Mononuclear cell (primary cell): Measurements from ENCODE around the gene PSMD12. TPM values are rescaled to one million over a fixed set of nuclear protein-coding genes. Genes with fewer than 3 reads are reported as not detected.
"Not testable (repeated sequence)": the region's sequence is repeated elsewhere in the genome, so short reads cannot be mapped to it uniquely, and the experiment has no call there.

Experiments
- H3K27me3 ChIP-seq: 2 replicates; pipeline ENCODE4 v1.6.0; 2011; ENCODE audit warnings: low read length, control low read depth; ENCODE audit not compliant: insufficient read depth
- H3K4me1 ChIP-seq: 2 replicates; pipeline ENCODE4 v1.5.1; 2011; ENCODE audit warnings: mild to moderate bottlenecking, low read length, control low read depth; ENCODE audit not compliant: insufficient read depth
- H3K4me3 ChIP-seq: 2 replicates; pipeline ENCODE4 v1.5.1; 2011; ENCODE audit warnings: mild to moderate bottlenecking, low read length, moderate library complexity
- H3K9me3 ChIP-seq: 2 replicates; pipeline ENCODE4 v1.5.1; 2011; ENCODE audit warnings: low read depth, mild to moderate bottlenecking, control low read depth, low read length
- total RNA-seq: library from RNA; depleted of rRNA; stranded (reverse); fragments of >200 nt; gene quantifications from one replicate; pipeline ENCODE4 v1.2.3, GENCODE V29; 2012

The PSMD12 gene
- 40.3 TPM for total RNA-seq

DNA sequence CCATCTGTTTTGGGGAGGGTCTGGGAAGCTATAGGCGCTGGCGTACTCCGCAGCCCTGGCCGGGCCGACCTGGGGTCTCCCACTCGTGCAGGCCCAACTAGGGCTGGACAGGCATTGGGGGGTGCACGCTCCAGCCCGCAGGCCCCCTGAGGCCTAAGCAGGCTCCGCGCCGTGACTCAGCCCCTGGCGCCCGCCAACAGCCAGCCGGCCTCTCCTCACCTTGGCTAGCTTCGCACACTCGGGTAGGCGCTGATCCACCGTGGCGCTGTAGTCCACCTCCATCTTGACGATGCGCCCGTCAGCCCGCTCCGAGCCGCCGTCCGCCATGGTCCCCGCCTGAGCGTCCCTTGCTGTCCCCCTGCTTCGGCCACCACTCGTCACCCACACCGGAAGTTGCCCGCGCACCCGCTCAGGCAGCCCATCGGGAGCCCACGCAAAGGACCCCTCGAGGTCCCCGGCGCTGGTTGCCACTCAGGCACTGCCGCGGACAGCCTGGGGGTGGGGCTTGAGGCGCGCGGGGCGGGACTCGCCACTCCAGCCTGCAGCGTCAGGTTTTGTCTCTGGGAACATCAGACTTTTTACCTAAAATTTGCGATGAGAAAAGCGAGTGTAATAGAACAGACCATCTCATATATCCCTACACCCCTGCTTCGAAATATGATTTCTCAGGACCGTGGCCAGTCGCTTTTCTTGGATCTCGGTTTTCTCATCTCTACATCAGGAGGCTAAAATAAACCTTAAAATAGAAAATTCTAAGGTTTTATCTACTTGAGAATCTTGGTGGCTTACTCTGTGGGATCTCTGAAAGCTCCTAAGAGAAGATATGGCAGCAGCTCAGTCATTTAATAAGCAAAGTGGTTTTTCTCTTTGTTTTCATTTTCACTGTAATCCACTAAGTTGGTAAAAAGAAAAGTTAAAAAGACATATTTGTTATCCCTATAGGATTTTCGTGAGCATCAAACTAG lies at the start of gene PSMD12:
Gene PSMD12 (minus strand): TSS at position 385 of the 965 bp plus-strand sequence. CDS start 58 bp downstream, at position 327.
- peaks cover 35% of the 10 kb centered on the region for H3K4me1 ChIP-seq
- no peaks in the 10 kb centered on the region for H3K27me3 ChIP-seq
- H3K9me3 ChIP-seq, result no peaks in the 10 kb centered on the region
- H3K4me3 ChIP-seq, result peak within 1 kb of the TSS; percentile 98

DNA sequence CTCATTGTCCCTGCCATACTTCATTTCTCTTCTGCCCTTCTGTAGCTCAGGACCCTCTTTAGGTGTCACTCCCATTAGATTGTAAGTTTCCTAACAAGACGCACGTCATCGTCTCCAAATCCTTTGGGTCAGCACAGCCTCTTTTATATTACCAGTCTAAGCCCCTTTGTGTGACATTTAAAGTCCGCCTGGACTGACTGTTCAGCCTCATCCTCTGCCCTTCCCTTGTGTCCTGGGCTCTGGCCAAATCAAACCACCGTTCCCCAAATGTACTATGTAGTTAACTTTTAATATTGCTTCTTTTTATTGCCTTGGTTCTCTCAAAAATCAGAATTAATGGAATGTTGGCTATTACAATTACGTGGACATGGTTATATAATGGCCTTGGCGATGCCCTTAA lies 48.9 kb upstream of the PSMD12 start:
- Histone ChIP-seq H3K27me3 (no peaks in the 10 kb centered on the region), H3K9me3 (no peaks in the 10 kb centered on the region), H3K4me1 (peaks cover 47% of the 10 kb centered on the region), H3K4me3 (no peak overlapping the region)

DNA sequence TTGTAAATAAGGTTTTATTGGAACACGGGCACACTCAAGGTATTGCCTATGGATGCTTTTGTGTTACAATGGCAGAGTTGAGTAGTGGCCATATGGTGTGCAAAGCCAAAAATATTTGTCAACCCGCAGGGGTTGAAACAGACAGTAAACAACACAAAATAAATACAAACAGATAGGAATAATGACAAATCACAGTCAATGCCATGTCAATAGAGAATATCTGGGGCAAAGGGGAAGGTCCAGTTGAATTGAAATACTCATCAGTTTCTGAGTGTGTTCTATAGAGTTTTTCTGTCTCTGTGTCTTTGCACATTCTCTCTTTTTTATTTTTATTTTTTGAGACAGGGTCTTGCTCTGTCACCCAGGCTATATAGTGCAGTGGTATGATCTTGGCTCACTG lies 48.2 kb upstream of the PSMD12 start:
- peaks cover 40% of the 10 kb centered on the region for H3K4me1 ChIP-seq
- H3K27me3 ChIP-seq, result no peaks in the 10 kb centered on the region
- H3K9me3 ChIP-seq, result no peaks in the 10 kb centered on the region
- no peak overlapping the region for H3K4me3 ChIP-seq

GRCh38 chr17:67414130-67414529 lies 47.8 kb upstream of the PSMD12 start:
- Histone ChIP-seq H3K9me3 (no peaks in the 10 kb centered on the region), H3K4me3 (no peak overlapping the region), H3K27me3 (no peaks in the 10 kb centered on the region), H3K4me1 (peaks cover 35% of the 10 kb centered on the region)

GRCh38 chr17:67413388-67413787 lies 47.0 kb upstream of the PSMD12 start:
- H3K4me3 ChIP-seq, result no peak overlapping the region
- peaks cover 30% of the 10 kb centered on the region for H3K4me1 ChIP-seq
- no peaks in the 10 kb centered on the region for H3K9me3 ChIP-seq
- H3K27me3 ChIP-seq, result no peaks in the 10 kb centered on the region

DNA sequence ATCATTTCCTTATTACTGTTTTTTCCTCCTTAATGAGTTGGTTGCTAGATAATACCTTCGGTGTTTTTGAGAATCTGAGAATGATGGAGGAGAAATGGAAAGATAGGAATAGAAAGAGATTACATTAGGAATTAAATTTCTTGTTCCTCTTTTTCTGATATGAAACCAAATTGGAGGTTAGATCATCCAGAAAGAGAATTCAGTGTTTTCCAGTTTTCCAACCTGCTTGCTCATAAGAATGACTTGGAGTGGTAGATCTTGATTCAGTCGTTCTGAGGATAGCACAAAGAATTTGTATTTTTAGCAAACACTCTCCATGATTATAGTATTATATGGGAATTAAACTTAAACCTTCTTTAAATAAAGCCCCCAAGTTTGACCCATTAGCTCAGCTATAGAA lies 46.6 kb upstream of the PSMD12 start:
- H3K4me1 ChIP-seq, result peaks cover 33% of the 10 kb centered on the region
- no peaks in the 10 kb centered on the region for H3K27me3 ChIP-seq

DNA sequence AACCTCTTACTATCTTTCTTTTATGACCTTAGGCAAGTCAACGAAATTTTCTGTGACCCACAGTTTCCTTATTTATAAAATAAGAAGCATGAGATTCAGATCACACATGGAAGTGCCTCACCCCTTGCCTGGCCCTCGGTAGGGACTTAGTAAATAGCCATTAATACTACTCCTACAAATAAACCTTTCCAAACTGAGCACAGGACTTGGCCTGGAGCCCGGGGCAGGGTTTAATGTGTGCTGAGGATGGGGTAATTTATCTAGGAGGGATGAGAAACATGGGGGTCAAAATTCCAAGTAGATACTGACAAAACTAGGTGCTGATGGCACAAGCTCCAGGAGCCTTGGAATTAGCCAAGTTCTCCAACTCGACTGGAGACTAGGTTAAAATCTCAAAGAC lies 45.7 kb upstream of the PSMD12 start:
- Histone ChIP-seq H3K4me3 (no peak overlapping the region), H3K9me3 (no peaks in the 10 kb centered on the region), H3K4me1 (peaks cover 33% of the 10 kb centered on the region), H3K27me3 (no peaks in the 10 kb centered on the region)

More for the DNA sequence above, 46.6 kb upstream of the PSMD12 start:
- no peaks in the 10 kb centered on the region for H3K9me3 ChIP-seq
- H3K4me3 ChIP-seq, result no peak overlapping the region

GRCh38 chr17:67411397-67411796 lies 45.0 kb upstream of the PSMD12 start:
- Histone ChIP-seq H3K4me3 (no peak overlapping the region), H3K9me3 (no peaks in the 10 kb centered on the region), H3K4me1 (peaks cover 33% of the 10 kb centered on the region), H3K27me3 (no peaks in the 10 kb centered on the region)

- not testable (repeated sequence) for H3K27me3 ChIP-seq, H3K4me3 ChIP-seq, H3K9me3 ChIP-seq
- peaks cover 35% of the 10 kb centered on the region for H3K4me1 ChIP-seq
Measured at GRCh38 chr17:67408455-67408830, 42.1 kb upstream of the PSMD12 start.

GRCh38 chr17:67403483-67403882 lies 37.1 kb upstream of the PSMD12 start:
- Histone ChIP-seq H3K4me3 (no peak overlapping the region), H3K4me1 (peaks cover 45% of the 10 kb centered on the region), H3K27me3 (no peaks in the 10 kb centered on the region), H3K9me3 (no peaks in the 10 kb centered on the region)

DNA sequence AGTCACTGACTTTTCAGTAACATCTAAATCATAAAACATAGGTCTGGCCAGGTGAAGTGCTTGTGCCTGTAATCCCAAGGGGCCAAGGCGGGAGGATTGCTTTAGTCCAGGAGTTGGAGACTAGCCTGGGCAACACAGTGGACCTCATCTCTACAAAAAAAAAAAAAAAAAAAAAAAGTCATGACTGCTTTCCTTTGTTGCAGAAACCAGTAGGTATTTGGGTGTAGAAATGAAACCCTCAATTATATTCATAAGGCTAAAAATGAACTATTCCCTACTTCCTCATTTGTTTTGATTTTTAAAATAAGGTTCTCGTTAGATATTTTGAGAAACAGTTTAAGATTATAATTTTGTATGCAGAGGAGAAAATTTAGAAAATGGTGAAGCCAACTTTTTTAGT lies 36.7 kb upstream of the PSMD12 start:
- no peak overlapping the region for H3K4me3 ChIP-seq
- no peaks in the 10 kb centered on the region for H3K27me3 ChIP-seq
- no peaks in the 10 kb centered on the region for H3K9me3 ChIP-seq
- H3K4me1 ChIP-seq, result peaks cover 47% of the 10 kb centered on the region

DNA sequence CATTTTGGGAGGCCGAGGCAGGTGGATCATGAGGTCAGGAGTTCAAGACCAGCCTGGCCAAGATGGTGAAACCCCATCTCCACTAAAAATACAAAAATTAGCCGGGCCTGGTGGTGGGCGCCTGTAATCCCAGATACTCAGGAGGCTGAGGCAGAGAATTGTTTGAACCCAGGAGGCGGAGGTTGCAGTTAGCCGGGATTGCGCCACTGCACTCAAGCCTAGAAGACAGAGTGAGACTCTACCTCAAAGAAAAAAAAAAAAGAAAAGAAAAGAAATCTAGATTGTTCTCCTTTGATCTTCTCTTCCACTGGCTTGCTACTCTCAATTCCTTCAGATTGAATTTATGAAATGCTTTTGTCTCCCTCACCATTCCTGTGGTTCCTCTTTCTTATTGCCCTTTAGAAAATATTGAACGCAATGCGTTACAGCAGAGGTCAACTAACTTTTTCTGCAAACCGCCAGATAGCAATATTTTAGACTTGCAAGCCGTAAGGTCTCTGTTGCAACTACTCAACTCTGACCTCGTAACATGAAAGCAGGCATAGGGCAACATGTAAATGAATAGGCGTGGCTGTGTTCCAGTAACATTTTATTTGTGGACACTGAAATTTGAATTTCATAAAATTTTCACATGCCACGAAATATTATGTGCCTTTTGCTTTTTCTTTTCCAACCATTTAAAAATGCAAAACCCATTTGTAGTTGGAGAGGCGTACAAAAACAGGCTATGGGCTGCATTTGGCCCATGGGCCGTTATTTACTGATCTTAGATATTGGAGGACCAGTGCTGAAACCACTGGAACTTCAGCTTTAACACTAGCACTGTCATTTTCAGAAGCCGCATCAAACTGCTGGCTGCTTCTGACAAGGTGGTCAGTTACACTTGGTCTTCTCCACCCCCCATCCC lies 35.5 kb upstream of the PSMD12 start:
- no peak overlapping the region for H3K4me3 ChIP-seq
- H3K9me3 ChIP-seq, result no peaks in the 10 kb centered on the region
- H3K27me3 ChIP-seq, result no peaks in the 10 kb centered on the region
- H3K4me1 ChIP-seq, result peaks cover 45% of the 10 kb centered on the region

GRCh38 chr17:67401106-67401505 lies 34.7 kb upstream of the PSMD12 start:
- Histone ChIP-seq H3K4me1 (peaks cover 45% of the 10 kb centered on the region), H3K4me3 (no peak overlapping the region), H3K9me3 (no peaks in the 10 kb centered on the region), H3K27me3 (no peaks in the 10 kb centered on the region)

DNA sequence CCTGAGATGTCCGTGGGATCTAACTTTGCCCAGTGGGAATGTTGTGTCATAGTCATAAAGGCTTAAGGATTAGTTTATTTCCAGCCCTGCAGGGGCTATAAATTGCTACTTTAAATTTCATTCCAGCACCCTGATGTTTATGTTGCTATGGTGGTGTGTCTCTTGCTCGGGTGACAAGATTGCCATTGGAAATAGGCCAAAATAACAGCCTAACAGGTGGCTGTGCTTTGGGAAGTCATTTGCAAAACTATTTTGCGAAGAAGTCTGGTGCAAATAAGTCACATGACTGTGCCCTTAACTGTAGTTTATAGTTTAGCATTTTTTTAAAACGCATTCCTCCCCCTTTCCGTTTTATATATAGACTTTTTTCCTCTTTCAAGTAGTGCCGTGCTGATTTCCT lies 33.8 kb upstream of the PSMD12 start:
- H3K27me3 ChIP-seq, result no peaks in the 10 kb centered on the region
- no peak overlapping the region for H3K4me3 ChIP-seq
- peaks cover 45% of the 10 kb centered on the region for H3K4me1 ChIP-seq
- no peaks in the 10 kb centered on the region for H3K9me3 ChIP-seq

GRCh38 chr17:67399676-67400075 lies 33.3 kb upstream of the PSMD12 start:
- Histone ChIP-seq H3K9me3 (no peaks in the 10 kb centered on the region), H3K27me3 (no peaks in the 10 kb centered on the region), H3K4me1 (peaks cover 45% of the 10 kb centered on the region), H3K4me3 (no peak overlapping the region)
